D721Med (cell line): ENCODE data around the gene DRICH1.

Experiments
- DNase-seq: peaks from one replicate; pipeline ENCODE4 v3.0.0; 2011; ENCODE audit warnings: low spot score; ENCODE audit not compliant: insufficient read length
- FAIRE-seq: peaks from 2 replicates; lab custom pipeline; 2011; peaks lifted over from hg19 to GRCh38; lab: Jason Lieb, UNC
- CTCF ChIP-seq: IDR thresholded peaks from 2 replicates; pipeline ENCODE4 v1.5.1; 2012; ENCODE audit warnings: mild to moderate bottlenecking, control low read depth; ENCODE audit not compliant: insufficient read depth; ENCODE audit errors: missing control alignments

Gene DRICH1

DNA sequence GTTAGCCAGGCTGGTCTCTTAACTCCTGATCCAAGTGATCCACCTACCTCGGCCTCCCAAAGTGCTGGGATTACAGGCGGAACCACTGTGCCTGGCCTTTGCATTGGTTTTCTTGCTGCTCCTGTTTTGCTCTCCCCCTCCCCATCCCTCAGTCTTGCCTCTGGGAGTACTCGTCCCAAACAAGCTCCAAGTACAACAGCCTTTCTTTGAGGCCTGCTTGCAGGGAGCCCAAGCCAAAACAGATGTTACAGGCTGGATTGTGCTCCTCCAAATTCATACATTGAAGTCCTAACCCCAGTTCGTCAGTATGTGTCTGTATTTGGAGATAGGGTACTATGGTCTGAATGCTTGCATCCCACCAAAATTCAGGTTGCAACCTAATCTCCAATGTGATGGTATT lies 60.6 kb downstream of the DRICH1 start:
- no peak for FAIRE-seq

DNA sequence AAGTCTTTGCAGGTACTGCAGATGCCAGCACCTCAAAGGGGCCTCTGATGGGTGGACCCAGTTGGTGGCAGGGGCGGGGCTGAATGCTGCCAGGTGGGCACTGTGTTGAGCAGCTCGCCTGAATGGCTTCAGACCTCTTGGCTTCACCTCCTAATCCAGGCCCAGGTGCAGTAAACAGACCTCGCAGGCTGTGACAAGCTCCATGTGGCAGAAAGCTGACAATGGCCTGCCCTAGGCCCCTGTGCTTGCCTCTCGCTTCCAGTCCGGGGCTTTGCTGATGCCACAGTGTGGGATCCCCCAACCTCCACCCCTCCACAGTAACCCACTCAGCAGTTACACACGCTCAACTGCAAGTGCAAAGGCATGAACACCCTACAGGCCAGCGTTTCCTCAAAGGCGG lies 61.4 kb downstream of the DRICH1 start:
- no peak for TF ChIP-seq CTCF
- DNase-seq (no peak), FAIRE-seq (no peak)

More for the DNA sequence above, 60.6 kb downstream of the DRICH1 start:
- TF ChIP-seq CTCF: no peak
- DNase-seq: no peak

- no peak for DNase-seq
- FAIRE-seq: no peak
- no peak for TF ChIP-seq CTCF
Observed at GRCh38 chr22:23569716-23570115, 62.4 kb downstream of the DRICH1 start.

GRCh38 chr22:23569291-23569690 lies 62.8 kb downstream of the DRICH1 start:
- DNase-seq (no peak), FAIRE-seq (no peak)
- TF ChIP-seq CTCF: no peak

DNA sequence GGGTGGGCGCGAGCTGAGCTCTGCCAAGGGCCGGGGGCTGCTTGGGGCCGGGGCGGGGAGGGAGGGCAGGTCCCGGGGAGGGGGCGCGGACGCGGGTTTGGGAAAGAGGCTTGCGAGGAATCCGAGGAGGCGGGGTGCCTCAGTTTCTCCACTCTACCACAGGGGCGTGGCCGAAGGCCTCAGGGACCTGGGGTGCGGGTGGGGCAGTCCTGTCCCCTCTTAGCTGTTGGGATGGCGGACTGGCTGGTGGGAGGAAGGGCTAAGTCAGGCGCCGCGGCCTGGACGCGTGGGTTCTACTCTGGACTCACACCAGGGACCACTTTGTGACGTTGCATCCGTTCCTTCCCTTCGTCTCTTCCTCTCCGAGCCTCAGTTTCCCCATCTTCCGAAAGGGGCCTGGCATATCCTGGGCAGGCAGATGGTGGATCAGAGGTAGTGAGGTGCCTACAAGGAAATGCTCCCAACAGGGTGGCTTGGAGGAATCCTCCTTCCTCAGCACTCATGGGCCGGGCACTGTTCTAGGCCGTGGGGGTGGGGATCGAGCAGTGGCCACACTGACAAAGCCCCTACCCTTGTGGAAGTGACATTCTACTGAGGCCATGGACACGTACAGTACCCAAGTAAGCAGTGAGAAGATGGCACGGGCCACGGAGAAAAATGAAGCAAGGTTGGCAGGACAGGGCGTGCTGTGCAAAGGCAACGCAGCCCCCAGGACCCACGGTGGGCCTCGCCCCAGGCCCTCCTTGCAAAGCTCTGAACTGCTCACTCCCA lies 65.2 kb downstream of the DRICH1 start:
- no peak for FAIRE-seq
- TF ChIP-seq CTCF: no peak
- peak; percentile 13 for DNase-seq

DNA sequence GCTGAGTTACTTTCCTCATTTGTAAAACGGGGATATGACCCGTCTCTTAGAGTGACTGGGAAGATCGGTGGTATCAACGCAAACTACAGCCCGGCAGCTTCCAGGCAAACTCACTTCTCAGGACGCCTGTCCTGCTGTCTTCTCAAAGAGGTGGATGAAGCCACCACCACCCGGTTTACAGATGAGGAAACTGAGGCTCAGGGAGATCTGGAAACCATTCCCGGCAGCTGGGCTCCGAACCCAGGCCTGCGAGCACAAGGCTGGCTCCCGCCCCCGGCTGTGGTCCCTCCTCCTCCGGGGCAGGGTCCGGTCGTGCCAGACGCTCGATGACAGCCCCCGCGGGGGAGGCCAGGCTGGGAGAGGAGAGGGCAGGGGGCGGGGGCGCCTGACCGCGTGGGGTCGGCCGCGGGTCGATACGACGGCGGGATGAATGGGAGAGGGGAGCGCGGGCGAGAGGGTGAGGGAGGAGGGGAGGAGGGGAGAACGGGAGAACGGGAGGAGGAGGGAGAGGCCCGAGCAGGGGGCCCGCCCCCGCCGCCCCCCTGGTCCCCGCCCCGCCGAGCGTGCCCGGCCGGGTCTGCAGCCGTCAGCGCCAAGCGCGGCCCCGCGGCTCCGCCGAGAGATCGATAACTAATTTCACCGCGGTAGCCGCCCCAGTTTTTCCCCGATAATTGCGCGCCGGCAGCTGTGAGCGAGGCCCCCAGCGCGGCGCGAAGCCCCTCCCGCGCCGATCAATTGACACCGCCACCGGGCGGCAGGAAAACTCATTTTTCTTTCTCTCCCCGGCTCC lies 66.0 kb downstream of the DRICH1 start:
- TF ChIP-seq CTCF: no peak
- peak; percentile 67 for DNase-seq
- no peak for FAIRE-seq
